Hepatocyte (in vitro differentiated cells): Measurements from ENCODE around the gene IL36RN.

ENCODE experiments used
- EZH2 ChIP-seq: fragments of 200-600 bp; sonication (generic); IDR thresholded peaks from 2 replicates; pipeline ENCODE4 v1.6.1; 2016; ENCODE audit warnings: antibody characterized with exemption, mild to moderate bottlenecking, borderline replicate concordance
- EZH2phosphoT487 ChIP-seq: fragments of 200-600 bp; sonication (generic); IDR thresholded peaks from one replicate; pipeline ENCODE4 v1.6.1; 2018; ENCODE audit warnings: antibody characterized with exemption, mild to moderate bottlenecking, low read depth, moderate library complexity; ENCODE audit not compliant: unreplicated experiment, severe bottlenecking
- TF ChIP-seq, protein P1 (sequence below): fragments of 200-600 bp; sonication (generic); IDR thresholded peaks from 2 replicates; pipeline ENCODE4 v1.5.1; 2016; ENCODE audit warnings: antibody characterized with exemption, mild to moderate bottlenecking; ENCODE audit not compliant: poor library complexity

DNA sequence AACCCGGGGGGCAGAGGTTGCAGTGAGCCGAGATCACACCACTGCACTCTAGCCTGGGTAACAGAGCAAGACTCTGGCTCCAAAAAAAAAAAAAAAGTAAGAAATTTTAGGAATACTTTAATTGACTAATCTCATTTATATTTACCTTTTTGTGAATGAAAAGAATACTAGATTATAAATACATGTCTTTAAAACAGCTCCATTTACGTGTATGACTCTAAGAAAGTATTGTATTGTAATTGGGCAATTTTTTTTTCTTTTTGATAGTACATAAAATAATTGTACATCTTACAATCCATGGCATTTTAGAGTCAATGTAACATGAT lies 45.7 kb upstream of the IL36RN start:
- TF ChIP-seq EZH2 (no peak), EZH2phosphoT487 (no peak)
- TF ChIP-seq, protein P1, sequence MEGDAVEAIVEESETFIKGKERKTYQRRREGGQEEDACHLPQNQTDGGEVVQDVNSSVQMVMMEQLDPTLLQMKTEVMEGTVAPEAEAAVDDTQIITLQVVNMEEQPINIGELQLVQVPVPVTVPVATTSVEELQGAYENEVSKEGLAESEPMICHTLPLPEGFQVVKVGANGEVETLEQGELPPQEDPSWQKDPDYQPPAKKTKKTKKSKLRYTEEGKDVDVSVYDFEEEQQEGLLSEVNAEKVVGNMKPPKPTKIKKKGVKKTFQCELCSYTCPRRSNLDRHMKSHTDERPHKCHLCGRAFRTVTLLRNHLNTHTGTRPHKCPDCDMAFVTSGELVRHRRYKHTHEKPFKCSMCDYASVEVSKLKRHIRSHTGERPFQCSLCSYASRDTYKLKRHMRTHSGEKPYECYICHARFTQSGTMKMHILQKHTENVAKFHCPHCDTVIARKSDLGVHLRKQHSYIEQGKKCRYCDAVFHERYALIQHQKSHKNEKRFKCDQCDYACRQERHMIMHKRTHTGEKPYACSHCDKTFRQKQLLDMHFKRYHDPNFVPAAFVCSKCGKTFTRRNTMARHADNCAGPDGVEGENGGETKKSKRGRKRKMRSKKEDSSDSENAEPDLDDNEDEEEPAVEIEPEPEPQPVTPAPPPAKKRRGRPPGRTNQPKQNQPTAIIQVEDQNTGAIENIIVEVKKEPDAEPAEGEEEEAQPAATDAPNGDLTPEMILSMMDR, result no peak
